B cell (primary cell): ENCODE measurements around the gene PDE4C. TPM values are rescaled to one million over a fixed set of nuclear protein-coding genes. Genes with fewer than 3 reads are reported as not detected.
A peak's percentile ranks its signal among the peaks of the same experiment; 100 is the strongest.

Experiments
- ATAC-seq: fragments of 200-7000 bp; cut with Tn5 transposase; one replicate; pipeline ENCODE4 v1.10.0; 2021; ENCODE audit warnings: low read depth, mild to moderate bottlenecking, moderate number of reproducible peaks, moderate library complexity
- CTCF ChIA-PET: fragments of 350-600 bp; sonication (Branson Sonifier 250); formaldehyde crosslinking; loops from one replicate; lab custom pipeline; 2021; ENCODE audit warnings: antibody characterized with exemption, inconsistent platforms; lab: Charles Lee
- POLR2A ChIA-PET: fragments of 350-600 bp; sonication (Branson Sonifier 250); formaldehyde crosslinking; loops from one replicate; lab custom pipeline; 2021; ENCODE audit warnings: antibody characterized with exemption; lab: Charles Lee
- DNase-seq: peaks from one replicate; pipeline ENCODE4 v3.0.0; 2013
- H2AFZ ChIP-seq: 2 replicates; pipeline ENCODE4 v1.6.1; 2012; ENCODE audit warnings: mild to moderate bottlenecking, low read depth, low read length; ENCODE audit not compliant: insufficient read depth, poor library complexity, severe bottlenecking
- H3K27ac ChIP-seq, 2 donors: 1 replicate in 1 of 2; 2 replicates in 1 of 2; pipeline ENCODE4 v1.5.1; 2012 to 2013; ENCODE audit warnings: low read length in 2 of 2, mild to moderate bottlenecking in 2 of 2, moderate library complexity in 1 of 2
- H3K27me3 ChIP-seq, 4 experiments: fragments of 200-600 bp in 1 of 4; sonication (generic) in 1 of 4; replicated peaks in 1 of 4; 1 replicate in 2 of 4; 2 replicates in 2 of 4; pipeline versions ENCODE4 v1.6.1 to v1.7.0; 2013 to 2016; ENCODE audit warnings: low read length in 3 of 4, mild to moderate bottlenecking in 2 of 4, mixed read lengths in 1 of 4, moderate library complexity in 1 of 4; ENCODE audit not compliant: insufficient read depth in 4 of 4, control insufficient read depth in 3 of 4; ENCODE audit errors: control extremely low read depth in 1 of 4
- H3K36me3 ChIP-seq, 2 experiments: replicated peaks in 1 of 2; 1 replicate in 1 of 2; 2 replicates in 1 of 2; pipeline versions ENCODE4 v1.6.1 to v1.7.1; 2013; ENCODE audit warnings: low read length in 1 of 2; ENCODE audit not compliant: insufficient read depth in 2 of 2, control insufficient read depth in 1 of 2; ENCODE audit errors: control extremely low read depth in 1 of 2, extremely low read depth in 1 of 2
- H3K4me1 ChIP-seq, 2 donors: fragments of 200-600 bp in 1 of 2; sonication (generic) in 1 of 2; 1 replicate in 1 of 2; 2 replicates in 1 of 2; pipeline versions ENCODE4 v1.5.1 to v1.6.1; 2013 to 2017; ENCODE audit warnings: low read length in 2 of 2; ENCODE audit not compliant: control insufficient read depth in 2 of 2, insufficient read depth in 2 of 2
- H3K4me2 ChIP-seq: replicated peaks from 2 replicates; pipeline ENCODE3; 2012; ENCODE audit warnings: mild to moderate bottlenecking, low read depth, low read length; ENCODE audit not compliant: poor library complexity, severe bottlenecking
- H3K4me3 ChIP-seq, 5 experiments: fragments of 200-600 bp in 1 of 5; sonication (generic) in 1 of 5; 1 replicate in 3 of 5; 2 replicates in 2 of 5; pipeline versions ENCODE4 v1.5.1 to v1.7.0; 2011 to 2016; ENCODE audit warnings: low read length in 4 of 5, mild to moderate bottlenecking in 4 of 5, low read depth in 2 of 5, control low read depth in 1 of 5, moderate library complexity in 1 of 5; ENCODE audit not compliant: insufficient read depth in 1 of 5; ENCODE audit errors: control extremely low read depth in 1 of 5, extremely low read depth in 1 of 5
- H3K79me2 ChIP-seq: fragments of 200-600 bp; sonication (generic); one replicate; pipeline ENCODE4 v1.6.0; 2016; ENCODE audit warnings: low read length; ENCODE audit not compliant: control insufficient read depth, insufficient read depth
- H3K9ac ChIP-seq: fragments of 200-600 bp; sonication (generic); 2 replicates; pipeline ENCODE4 v1.6.1; 2017; ENCODE audit warnings: mild to moderate bottlenecking, low read length, moderate library complexity
- H3K9me3 ChIP-seq, 3 donors: one replicate each; pipeline versions ENCODE4 v1.6.1 to v1.7.1; 2013; ENCODE audit warnings: low read length in 2 of 3; ENCODE audit not compliant: control insufficient read depth in 2 of 3, insufficient read depth in 1 of 3; ENCODE audit errors: control extremely low read depth in 1 of 3
- H4K20me1 ChIP-seq: 2 replicates; pipeline ENCODE4 v1.6.0; 2012; ENCODE audit warnings: mild to moderate bottlenecking, low read length; ENCODE audit not compliant: insufficient read depth, control insufficient read depth, poor library complexity, severe bottlenecking
- H3K27ac Mint-ChIP-seq: one replicate; pipeline ENCODE4 v1.8.0; 2021; ENCODE audit warnings: mixed read lengths
- H3K27me3 Mint-ChIP-seq: one replicate; pipeline ENCODE4 v1.8.0; 2021; ENCODE audit warnings: mixed read lengths
- H3K4me1 Mint-ChIP-seq: one replicate; pipeline ENCODE4 v1.8.0; 2021; ENCODE audit warnings: mixed read lengths
- H3K4me3 Mint-ChIP-seq: one replicate; pipeline ENCODE4 v1.8.0; 2021; ENCODE audit warnings: mixed read lengths
- H3K9me3 Mint-ChIP-seq: one replicate; pipeline ENCODE4 v1.8.0; 2022; ENCODE audit warnings: mixed read lengths; ENCODE audit not compliant: insufficient read depth
- EZH2 ChIP-seq: IDR thresholded peaks from 2 replicates; pipeline ENCODE4 v1.6.1; 2012; ENCODE audit warnings: borderline replicate concordance, low read depth, mild to moderate bottlenecking, moderate library complexity, low read length; ENCODE audit not compliant: insufficient read depth, poor library complexity, severe bottlenecking
- WGBS: methylation state at CpG from one replicate; pipeline ENCODE4 v1.1.5; 2013; ENCODE audit warnings: missing lambda C conversion rate; ENCODE audit not compliant: insufficient coverage; 5-methylcytosine and 5-hydroxymethylcytosine counted together
- intact Hi-C: fragments of 100-400 bp; cut with micrococcal nuclease; formaldehyde crosslinking; loops from one replicate; pipeline ENCODE4 v1.10.0; 2022
- polyA plus RNA-seq: library from polyadenylated mRNA; depleted of rRNA; stranded (reverse); fragments of >200 nt; gene quantifications from 2 replicates; pipeline ENCODE4 v1.2.3, GENCODE V29; 2012
- total RNA-seq, 2 donors: library from RNA; stranded (reverse); fragments of 120-200 nt in 1 of 2; gene quantifications; 1 replicate in 1 of 2; 2 replicates in 1 of 2; pipeline versions ENCODE4 v1.2.3 to v1.2.4, GENCODE V29; 2013 to 2022
- TF ChIP-seq, protein P1 (sequence below): fragments of 200-600 bp; IDR thresholded peaks from one replicate; pipeline ENCODE4 v1.8.0; 2022; ENCODE audit warnings: antibody characterized with exemption, mild to moderate bottlenecking

PDE4C gene
- total and polyA plus RNA-seq, 2 donors (not counting 1 experiment from before 2014, with no cell fraction given) = not detected

- H2AFZ ChIP-seq = no peak overlapping the region
- ATAC-seq (no peak), DNase-seq (peak; percentile 64)
- H3K79me2 ChIP-seq = peaks cover 83% of the 10 kb centered on the region
- POLR2A ChIA-PET = no interaction called here
- H3K4me3 Mint-ChIP-seq = no peak overlapping the region
- peaks cover 3% of the 10 kb centered on the region for H3K4me1 Mint-ChIP-seq
- no peaks in the 10 kb centered on the region for H3K27me3 ChIP-seq
- no peaks in the 10 kb centered on the region for H3K9me3 Mint-ChIP-seq
- intact Hi-C loops = no loop called here
- CTCF ChIA-PET = interaction anchor here (0.5 kb wide), 1 partner anchor 141 kb away, joined by 3 read pairs; no protein-coding TSS in a partner anchor
- no peak overlapping the region for H3K27ac Mint-ChIP-seq
- H3K9ac ChIP-seq = no peak overlapping the region
- 96% methylated on average over 42 of the region's 42 CpGs for WGBS
- peaks cover 0 to 60% of the 10 kb centered on the region in 2 experiments for H3K36me3 ChIP-seq
- no peak overlapping the region for H3K4me2 ChIP-seq
- peaks cover 90% of the 10 kb centered on the region for H4K20me1 ChIP-seq
- no peaks in the 10 kb centered on the region for H3K4me1 ChIP-seq
- H3K9me3 ChIP-seq = no peaks in the 10 kb centered on the region
- no peaks in the 10 kb centered on the region for H3K27me3 Mint-ChIP-seq
- no peak overlapping the region for H3K27ac ChIP-seq
- TF ChIP-seq EZH2 = no peak
- TF ChIP-seq, protein P1, sequence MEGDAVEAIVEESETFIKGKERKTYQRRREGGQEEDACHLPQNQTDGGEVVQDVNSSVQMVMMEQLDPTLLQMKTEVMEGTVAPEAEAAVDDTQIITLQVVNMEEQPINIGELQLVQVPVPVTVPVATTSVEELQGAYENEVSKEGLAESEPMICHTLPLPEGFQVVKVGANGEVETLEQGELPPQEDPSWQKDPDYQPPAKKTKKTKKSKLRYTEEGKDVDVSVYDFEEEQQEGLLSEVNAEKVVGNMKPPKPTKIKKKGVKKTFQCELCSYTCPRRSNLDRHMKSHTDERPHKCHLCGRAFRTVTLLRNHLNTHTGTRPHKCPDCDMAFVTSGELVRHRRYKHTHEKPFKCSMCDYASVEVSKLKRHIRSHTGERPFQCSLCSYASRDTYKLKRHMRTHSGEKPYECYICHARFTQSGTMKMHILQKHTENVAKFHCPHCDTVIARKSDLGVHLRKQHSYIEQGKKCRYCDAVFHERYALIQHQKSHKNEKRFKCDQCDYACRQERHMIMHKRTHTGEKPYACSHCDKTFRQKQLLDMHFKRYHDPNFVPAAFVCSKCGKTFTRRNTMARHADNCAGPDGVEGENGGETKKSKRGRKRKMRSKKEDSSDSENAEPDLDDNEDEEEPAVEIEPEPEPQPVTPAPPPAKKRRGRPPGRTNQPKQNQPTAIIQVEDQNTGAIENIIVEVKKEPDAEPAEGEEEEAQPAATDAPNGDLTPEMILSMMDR = no peak
- H3K4me3 ChIP-seq = no peak overlapping the region
Measured at GRCh38 chr19:18266771-18267686, 40.8 kb upstream of the PDE4C start.

DNA sequence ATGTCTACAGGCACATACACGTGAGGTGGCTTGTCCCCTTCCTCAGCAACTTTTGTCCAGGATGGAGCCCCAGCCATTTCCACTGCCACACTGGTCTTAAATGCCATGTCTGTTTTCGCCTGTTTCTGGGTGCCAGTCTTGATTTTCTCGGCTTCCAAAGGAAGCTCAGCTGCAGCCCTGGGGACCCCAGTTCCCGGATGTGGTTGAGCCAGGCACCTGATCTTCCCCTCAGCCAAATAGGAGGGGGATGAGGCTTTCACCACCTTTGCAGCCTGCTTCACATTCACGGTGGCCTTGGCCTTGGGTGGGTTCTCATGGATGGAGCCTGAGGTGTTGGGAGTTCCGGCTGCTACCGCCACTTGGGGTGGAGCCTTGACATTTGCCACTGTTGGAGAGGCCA, 39.3 kb upstream of the PDE4C start:
- no peaks in the 10 kb centered on the region for H3K27me3 Mint-ChIP-seq
- TF ChIP-seq EZH2 = no peak
- TF ChIP-seq, protein P1 = no peak
- Histone ChIP-seq H3K4me3 (no peak overlapping the region), H3K9ac (no peak overlapping the region), H3K4me2 (no peak overlapping the region), H3K4me1 (no peaks in the 10 kb centered on the region), H3K36me3 (peaks cover 0 to 64% of the 10 kb centered on the region in 2 experiments), H3K27me3 (no peaks in the 10 kb centered on the region), H3K9me3 (no peaks in the 10 kb centered on the region), H2AFZ (no peak overlapping the region), H4K20me1 (peaks cover 93% of the 10 kb centered on the region), H3K27ac (no peak overlapping the region), H3K79me2 (peaks cover 90% of the 10 kb centered on the region)
- intact Hi-C loops = no loop called here
- ATAC-seq = no peak
- H3K4me3 Mint-ChIP-seq = no peak overlapping the region
- no peaks in the 10 kb centered on the region for H3K9me3 Mint-ChIP-seq
- DNase-seq = peak; percentile 53
- ChIA-PET POLR2A (no interaction called here), CTCF (interaction anchor here (0.6 kb wide), 1 partner anchor 123 kb away, joined by 3 read pairs; no protein-coding TSS in a partner anchor)
- peaks cover 1% of the 10 kb centered on the region for H3K4me1 Mint-ChIP-seq
- no peak overlapping the region for H3K27ac Mint-ChIP-seq
- 82% methylated on average over 5 of the region's 7 CpGs for WGBS
